Choroid plexus epithelial cell (primary cell): ENCODE results near the gene DNAAF2.

ENCODE experiments used
- DNase-seq: peaks from one replicate; pipeline ENCODE4 v3.0.0-alpha.2; 2010; ENCODE audit warnings: low read depth
- H3K4me3 ChIP-seq: 2 replicates; pipeline ENCODE4 v1.5.1; 2011; ENCODE audit warnings: low read depth, mild to moderate bottlenecking, control low read depth, low read length, moderate library complexity
- TF ChIP-seq, protein P1 (sequence below): conservative IDR thresholded peaks from 2 replicates; pipeline ENCODE4 v1.5.1; 2011; ENCODE audit warnings: low read depth, mild to moderate bottlenecking, control low read depth, inconsistent platforms, low read length, moderate library complexity

The DNAAF2 gene

GRCh38 chr14:49612671-49613070 is 22.4 kb downstream of the DNAAF2 start:
- H3K4me3 ChIP-seq: no peak overlapping the region
- TF ChIP-seq, protein P1, sequence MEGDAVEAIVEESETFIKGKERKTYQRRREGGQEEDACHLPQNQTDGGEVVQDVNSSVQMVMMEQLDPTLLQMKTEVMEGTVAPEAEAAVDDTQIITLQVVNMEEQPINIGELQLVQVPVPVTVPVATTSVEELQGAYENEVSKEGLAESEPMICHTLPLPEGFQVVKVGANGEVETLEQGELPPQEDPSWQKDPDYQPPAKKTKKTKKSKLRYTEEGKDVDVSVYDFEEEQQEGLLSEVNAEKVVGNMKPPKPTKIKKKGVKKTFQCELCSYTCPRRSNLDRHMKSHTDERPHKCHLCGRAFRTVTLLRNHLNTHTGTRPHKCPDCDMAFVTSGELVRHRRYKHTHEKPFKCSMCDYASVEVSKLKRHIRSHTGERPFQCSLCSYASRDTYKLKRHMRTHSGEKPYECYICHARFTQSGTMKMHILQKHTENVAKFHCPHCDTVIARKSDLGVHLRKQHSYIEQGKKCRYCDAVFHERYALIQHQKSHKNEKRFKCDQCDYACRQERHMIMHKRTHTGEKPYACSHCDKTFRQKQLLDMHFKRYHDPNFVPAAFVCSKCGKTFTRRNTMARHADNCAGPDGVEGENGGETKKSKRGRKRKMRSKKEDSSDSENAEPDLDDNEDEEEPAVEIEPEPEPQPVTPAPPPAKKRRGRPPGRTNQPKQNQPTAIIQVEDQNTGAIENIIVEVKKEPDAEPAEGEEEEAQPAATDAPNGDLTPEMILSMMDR: no peak
- DNase-seq: no peak

GRCh38 chr14:49612251-49612650 is 22.8 kb downstream of the DNAAF2 start:
- no peak for DNase-seq
- H3K4me3 ChIP-seq: no peak overlapping the region
- TF ChIP-seq, protein P1: no peak

GRCh38 chr14:49607583-49607982 is 27.5 kb downstream of the DNAAF2 start:
- no peak overlapping the region for H3K4me3 ChIP-seq
- no peak for DNase-seq
- TF ChIP-seq, protein P1: no peak

DNA sequence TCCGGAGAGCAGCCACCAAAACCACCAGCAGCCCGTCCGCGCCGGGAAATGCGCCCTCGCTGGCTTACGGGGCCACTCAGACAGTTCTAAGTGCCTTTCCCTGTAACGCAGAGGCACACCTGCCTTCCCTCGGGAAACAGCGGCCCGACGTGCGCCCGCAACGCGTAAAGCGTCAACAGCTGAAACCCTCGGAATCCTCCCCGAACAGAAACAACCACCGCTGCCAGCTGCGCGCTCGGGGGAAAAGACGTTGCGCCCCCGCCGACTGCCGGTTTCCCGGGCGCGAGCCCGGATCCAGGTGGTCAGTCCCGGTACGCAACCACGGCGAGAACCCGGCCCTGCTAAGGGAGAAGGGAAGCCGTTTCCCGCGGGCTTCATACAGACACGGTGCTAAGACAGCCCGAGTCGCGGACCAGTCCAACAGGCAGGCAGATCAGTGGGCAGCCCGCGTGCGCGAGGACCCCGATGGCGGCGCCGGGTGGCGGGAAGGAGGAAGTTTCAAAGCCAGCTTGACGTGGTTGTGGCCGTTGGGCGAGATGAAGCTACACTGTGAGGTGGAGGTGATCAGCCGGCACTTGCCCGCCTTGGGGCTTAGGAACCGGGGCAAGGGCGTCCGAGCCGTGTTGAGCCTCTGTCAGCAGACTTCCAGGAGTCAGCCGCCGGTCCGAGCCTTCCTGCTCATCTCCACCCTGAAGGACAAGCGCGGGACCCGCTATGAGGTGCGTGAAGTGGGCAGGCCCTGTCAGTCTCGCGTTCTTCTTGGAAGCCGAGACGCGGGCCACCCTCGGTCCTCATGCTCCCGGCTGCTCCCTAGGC is 36.4 kb downstream of the DNAAF2 start, which contains the start of gene LRR1:
Gene LRR1, plus strand, starts transcription at position 456 of the 816 bp plus-strand sequence. Its CDS starts 81 bp downstream, at position 537.
- TF ChIP-seq, protein P1: peak; percentile 1
- peak within 1 kb of the TSS; percentile 98 for H3K4me3 ChIP-seq
- peak; percentile 88 for DNase-seq

DNA sequence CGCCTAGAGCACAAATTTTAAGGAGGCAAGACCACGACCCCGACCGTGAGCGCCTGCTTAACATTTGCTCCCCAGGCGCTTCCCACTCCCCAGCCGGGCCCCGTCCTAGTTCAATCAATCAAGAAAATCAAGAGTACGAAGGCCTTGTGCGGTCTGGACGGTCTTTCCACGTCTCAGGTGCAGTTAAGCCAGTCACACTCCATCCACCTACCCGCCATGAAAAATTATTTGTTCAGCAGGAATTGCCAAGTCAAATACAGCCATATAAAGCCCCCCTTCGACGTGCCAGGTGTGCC is 36.9 kb downstream of the DNAAF2 start:
- TF ChIP-seq, protein P1: no peak
- DNase-seq: no peak
- H3K4me3 ChIP-seq: peak overlapping the region; percentile 98

GRCh38 chr14:49594347-49595091 is 40.5 kb downstream of the DNAAF2 start:
- TF ChIP-seq, protein P1: no peak
- DNase-seq: peak; percentile 90

More at GRCh38 chr14:49594347-49595091, 40.5 kb downstream of the DNAAF2 start:
- H3K4me3 ChIP-seq: no peak overlapping the region
